DOHH2 (cell line): Measurements from ENCODE around the gene WWOX.

Experiments
- EZH2phosphoT487 ChIP-seq: fragments of 200-600 bp; sonication (generic); IDR thresholded peaks from 2 replicates; pipeline ENCODE4 v1.6.1; 2017; ENCODE audit warnings: borderline replicate concordance, mild to moderate bottlenecking, antibody characterized with exemption, low read length, moderate library complexity, mixed read lengths
- TF ChIP-seq, protein P1 (sequence below): fragments of 200-600 bp; sonication (generic); IDR thresholded peaks from one replicate; pipeline ENCODE4 v1.5.1; 2014; ENCODE audit warnings: antibody characterized with exemption, mild to moderate bottlenecking, low read depth, low read length; ENCODE audit not compliant: poor library complexity, severe bottlenecking

DNA sequence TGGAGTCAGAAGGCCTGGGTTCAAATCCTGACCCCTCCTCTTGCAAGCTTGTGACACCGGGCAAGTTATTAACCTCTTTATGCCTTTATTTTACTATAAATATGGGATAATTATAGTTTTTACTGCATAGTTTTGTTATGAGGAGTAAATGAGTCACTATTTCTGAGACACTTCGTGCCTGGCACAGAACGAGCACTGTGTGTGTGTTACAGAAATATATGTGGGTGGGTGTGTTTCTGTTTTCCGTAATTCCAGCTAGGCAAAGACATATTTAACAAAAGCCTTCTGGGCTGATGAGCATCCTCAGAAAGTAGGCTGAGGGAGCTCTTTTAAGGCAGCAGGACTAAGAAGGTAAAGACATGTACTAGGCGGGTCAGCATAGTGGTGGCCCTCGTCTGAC lies 1083.2 kb downstream of the WWOX start:
- TF ChIP-seq, protein P1, sequence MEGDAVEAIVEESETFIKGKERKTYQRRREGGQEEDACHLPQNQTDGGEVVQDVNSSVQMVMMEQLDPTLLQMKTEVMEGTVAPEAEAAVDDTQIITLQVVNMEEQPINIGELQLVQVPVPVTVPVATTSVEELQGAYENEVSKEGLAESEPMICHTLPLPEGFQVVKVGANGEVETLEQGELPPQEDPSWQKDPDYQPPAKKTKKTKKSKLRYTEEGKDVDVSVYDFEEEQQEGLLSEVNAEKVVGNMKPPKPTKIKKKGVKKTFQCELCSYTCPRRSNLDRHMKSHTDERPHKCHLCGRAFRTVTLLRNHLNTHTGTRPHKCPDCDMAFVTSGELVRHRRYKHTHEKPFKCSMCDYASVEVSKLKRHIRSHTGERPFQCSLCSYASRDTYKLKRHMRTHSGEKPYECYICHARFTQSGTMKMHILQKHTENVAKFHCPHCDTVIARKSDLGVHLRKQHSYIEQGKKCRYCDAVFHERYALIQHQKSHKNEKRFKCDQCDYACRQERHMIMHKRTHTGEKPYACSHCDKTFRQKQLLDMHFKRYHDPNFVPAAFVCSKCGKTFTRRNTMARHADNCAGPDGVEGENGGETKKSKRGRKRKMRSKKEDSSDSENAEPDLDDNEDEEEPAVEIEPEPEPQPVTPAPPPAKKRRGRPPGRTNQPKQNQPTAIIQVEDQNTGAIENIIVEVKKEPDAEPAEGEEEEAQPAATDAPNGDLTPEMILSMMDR = no peak
- no peak for TF ChIP-seq EZH2phosphoT487
